T-helper 1 cell treated with Interleukin-12 subunit alpha and Interleukin-12 subunit beta and Interleukin-4 antibody, amounts not matched to agents 30 ng/mL and 1 ng/mL, for 36 hours (primary cell): ENCODE results near the gene OAS2. TPM values are rescaled to one million over a fixed set of nuclear protein-coding genes. Genes with fewer than 3 reads are reported as not detected.

Experiments
- intact Hi-C: fragments of 100-400 bp; cut with micrococcal nuclease; formaldehyde crosslinking; loops from one replicate; pipeline ENCODE4 v1.15.1; 2024
- total RNA-seq: library from RNA; stranded (reverse); gene quantifications from 2 replicates; pipeline ENCODE4 v1.2.3, GENCODE V29; 2022

Gene OAS2
- total RNA-seq, 1 donor from 2014 or later, result 215 TPM

DNA sequence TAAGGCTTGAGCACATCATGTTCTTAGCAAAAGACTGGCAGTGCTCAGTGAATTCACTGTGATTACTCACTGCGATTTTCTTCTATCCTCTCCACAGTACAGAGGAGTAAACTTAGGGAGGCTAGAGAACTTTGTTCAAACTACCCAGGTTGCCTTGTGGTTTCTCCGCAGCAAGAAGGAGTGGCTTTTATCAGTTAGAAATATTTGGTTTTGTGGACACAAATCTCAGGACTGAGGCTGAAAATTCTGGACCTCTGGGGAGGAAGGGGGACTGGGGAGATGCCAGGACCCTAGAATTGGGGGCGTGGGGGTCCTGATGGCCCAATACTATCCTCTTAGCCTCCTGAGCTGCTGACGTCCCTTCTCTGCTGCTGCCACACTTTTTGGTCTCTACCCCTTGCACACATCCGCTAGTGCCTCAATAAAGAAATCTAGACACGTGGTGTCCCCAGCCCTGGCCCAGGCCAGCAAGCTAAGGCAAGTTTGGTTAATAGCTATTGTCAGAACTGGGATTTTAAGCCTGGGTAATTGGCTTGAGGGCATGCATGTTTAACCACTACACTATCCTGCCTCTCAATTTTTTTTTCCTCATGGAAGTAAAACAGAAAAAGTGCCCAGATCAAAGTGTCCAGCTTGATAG is 842 bp downstream of the OAS2 start:
- intact Hi-C loops, result loop anchor here (2.0 to 10.0 kb wide), 3 partner anchors 242 to 964 kb away; partner anchors contain the start of genes ERP29, TMEM116 and TPCN1

DNA sequence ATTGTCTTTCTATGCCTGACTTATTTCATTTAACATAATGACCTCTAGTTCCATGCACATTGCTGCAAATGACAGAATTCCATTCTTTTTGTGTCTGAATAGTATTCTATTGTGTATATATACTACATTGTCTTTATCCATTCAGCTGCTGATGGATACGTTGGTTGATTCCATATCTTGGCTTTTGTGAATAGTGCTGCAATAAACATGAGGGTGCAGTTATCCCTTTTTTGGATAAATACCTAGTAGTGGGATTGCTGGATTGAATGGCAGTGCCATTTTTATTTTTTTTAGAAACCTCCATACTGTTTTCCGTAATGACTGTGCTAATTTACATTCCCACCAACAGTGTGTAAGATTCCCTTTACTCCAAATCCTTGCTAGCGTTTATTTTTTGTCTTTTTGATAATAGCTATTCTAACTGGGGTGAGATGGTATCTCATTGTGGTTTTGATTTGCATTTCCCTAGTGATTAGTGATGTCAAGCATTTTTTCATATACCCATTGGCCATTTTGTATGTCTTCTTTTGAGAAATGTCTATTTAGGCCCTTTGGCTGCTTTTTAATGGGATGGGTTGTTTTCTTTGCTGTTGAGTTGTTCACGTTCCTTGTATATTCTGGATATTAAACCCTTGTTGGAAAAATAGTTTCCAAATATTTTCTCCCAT is 2.3 kb downstream of the OAS2 start:
- intact Hi-C loops, result no loop called here

DNA sequence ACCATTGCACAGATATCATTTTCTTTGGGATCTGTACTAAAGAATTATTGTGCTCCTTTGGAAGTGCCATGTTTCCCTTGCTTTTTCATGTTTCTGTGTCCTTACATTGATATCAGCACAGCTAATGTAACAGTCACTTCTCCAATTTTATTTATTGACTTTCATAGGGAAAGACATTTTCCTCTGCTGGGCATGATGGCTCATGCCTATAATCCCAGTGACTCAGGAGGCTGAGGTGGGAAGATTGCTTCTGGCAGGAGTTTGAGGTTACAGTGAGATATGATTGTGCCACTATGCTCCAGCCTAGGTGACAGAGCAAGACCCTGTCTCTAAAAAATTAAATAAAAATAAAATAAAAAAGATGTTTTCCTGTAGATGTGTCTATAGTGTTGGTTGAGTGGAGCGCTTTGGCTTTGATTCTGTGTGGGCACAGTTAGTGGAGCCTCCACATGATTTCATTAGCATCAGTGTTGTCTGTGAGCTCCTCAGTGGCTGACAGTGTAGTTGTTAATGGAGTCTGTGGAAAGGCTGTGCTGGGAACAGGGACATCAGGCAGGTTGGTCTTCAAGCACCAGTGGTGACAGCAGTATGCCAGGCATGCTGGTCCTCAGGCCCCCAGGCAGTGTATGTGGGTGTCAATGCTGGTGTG is 7.4 kb downstream of the OAS2 start:
- intact Hi-C loops, result no loop called here

DNA sequence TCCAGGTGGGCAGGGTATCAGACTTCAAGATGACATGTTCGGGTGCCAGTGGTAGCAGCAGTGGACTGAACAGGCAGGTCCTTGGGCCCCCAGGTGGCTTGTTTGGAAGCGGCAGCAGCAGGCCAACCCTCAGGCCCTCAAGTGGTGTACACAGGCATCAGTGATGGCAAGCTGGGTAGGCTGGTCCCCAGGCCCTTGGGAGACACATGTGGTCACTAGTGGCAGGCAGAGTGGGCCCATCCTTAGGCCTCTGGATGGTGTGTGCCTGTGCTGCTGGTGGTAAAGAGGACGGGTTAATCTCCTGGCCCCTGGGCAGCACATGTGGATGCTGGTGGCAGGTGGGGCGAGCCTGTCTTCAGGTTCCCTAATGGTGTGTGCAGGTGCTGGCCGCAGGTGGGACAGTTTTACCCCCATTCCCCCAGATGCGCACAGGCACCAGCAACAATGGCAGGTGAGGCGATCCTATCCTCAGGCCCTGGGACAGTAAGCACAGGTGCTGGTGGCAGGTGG is 8.0 kb downstream of the OAS2 start:
- intact Hi-C loops, result no loop called here

GRCh38 chr12:112987561-112987960 is 9.2 kb downstream of the OAS2 start:
- intact Hi-C loops, result no loop called here

GRCh38 chr12:112988224-112988623 is 9.9 kb downstream of the OAS2 start:
- intact Hi-C loops, result loop anchor here (1.0 kb wide), 1 partner anchor 10 kb away; the partner anchor contains the start of gene OAS2

DNA sequence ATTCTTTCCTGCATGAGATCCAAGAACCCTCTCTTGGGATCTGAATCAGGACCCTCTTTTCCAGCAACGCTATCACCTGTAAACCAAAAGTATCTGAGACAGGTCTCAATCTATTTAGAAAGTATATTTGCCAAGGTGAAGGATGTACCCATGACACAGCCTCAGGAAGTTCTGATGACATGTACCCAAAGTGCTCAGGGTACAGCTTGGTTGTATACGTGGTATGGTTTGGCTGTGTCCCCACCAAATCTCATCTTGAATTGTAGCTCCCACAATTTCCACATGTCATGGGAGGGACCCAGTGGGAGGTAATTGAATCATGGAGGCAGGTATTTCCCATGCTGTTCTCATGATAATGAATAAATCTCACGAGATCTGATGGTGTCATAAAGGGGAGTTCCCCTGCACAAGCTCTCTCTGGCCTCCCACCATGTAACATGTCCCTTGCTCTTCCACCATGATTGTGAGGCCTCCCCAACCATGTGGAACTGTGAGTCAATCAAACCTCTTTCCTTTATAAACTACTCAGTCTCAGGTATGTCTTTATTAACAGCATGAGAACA is 10.6 kb downstream of the OAS2 start:
- intact Hi-C loops, result loop anchor here (1.0 kb wide), 1 partner anchor 11 kb away; the partner anchor contains the start of gene OAS2

GRCh38 chr12:112989806-112990205 is 11.5 kb downstream of the OAS2 start:
- intact Hi-C loops, result loop anchor here (5.0 kb wide), 1 partner anchor 107 kb away; no protein-coding TSS in a partner anchor

- intact Hi-C loops, result loop anchor here (1.0 to 5.0 kb wide), 4 partner anchors 14 to 182 kb away; partner anchors contain the start of gene OAS2
These were observed 14.5 kb downstream of the OAS2 start for GRCh38 chr12:112992541-112993398.

GRCh38 chr12:112995008-112995407 is 16.7 kb downstream of the OAS2 start:
- intact Hi-C loops, result no loop called here

- intact Hi-C loops, result no loop called here
These were observed 18.2 kb downstream of the OAS2 start for GRCh38 chr12:112996501-112996900.

GRCh38 chr12:112997506-112997905 is 19.2 kb downstream of the OAS2 start:
- intact Hi-C loops, result no loop called here

DNA sequence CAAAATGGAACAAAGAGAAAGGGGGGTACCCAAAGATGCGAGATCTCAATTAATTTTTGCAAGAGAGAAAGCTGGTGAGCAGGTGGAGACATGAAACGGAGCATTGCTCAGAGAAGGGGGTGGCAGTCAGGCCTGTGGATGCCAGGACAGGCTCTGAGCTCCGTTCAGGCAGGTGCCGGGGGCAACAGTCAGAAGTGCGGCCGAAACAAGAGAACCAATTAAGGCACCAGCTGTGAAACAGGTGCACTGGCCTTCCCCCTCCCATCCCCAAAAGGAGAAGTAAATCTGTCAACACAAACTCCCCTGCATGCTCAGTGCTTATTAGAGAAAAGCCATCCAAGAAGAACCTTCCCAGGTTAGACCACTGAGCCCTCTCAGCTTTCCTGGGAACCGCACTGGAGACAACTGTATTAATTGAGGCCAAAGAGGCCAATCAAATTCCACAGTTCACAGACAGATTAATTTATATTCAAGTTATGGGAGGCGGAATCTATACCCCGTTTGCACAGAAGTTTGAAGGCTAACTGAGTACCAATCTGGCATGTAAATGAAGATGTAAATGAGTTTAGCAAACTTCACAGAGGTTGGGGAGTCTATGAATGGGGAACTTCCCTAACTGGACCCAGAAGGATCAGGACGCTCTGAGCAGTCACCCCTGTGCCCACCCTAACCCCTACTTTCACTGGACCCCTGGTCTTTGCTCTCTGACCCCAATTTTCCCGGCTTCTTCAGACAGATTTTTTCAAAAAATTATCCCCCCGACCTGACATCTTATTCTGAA is 20.9 kb downstream of the OAS2 start:
- intact Hi-C loops, result no loop called here

- intact Hi-C loops, result no loop called here
These were observed 22.1 kb downstream of the OAS2 start for GRCh38 chr12:113000433-113000832.

DNA sequence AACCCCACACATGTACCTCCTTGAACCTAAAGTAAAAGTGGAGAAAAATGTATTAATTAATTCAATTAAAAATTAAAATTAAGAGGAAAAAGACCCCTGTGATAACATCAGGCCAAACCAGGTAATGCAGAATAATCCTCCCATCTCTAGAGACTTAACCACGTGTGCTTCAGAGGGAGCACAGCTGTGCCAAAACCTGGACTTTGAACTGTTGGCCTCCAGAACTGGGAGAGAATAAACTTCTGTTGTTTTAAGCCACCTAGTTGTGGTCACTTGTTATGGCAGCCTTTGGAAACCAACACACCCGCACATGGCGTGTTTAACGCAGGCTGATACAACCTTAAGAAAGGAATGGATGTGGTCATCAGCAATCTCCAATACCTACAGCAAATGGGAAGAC is 23.8 kb downstream of the OAS2 start:
- intact Hi-C loops, result no loop called here

DNA sequence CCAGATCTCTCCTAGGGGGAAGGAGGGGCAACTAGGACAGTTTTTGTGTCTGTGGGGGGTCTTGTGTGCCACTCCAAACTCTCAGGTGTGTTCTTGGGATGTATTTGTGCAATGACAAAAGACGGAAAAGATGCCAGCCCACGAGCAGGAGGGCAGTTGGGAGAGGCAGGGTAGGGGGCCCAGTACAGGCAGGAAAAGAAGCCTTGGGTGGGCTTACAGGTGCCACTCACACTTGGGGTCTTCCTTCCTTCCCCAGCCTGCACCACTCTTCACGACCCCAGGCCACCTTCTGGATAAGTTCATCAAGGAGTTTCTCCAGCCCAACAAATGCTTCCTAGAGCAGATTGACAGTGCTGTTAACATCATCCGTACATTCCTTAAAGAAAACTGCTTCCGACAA is 24.4 kb downstream of the OAS2 start:
- intact Hi-C loops, result no loop called here

GRCh38 chr12:113003636-113004035 is 25.3 kb downstream of the OAS2 start:
- intact Hi-C loops, result no loop called here

GRCh38 chr12:113005762-113006161 is 27.4 kb downstream of the OAS2 start:
- intact Hi-C loops, result no loop called here

DNA sequence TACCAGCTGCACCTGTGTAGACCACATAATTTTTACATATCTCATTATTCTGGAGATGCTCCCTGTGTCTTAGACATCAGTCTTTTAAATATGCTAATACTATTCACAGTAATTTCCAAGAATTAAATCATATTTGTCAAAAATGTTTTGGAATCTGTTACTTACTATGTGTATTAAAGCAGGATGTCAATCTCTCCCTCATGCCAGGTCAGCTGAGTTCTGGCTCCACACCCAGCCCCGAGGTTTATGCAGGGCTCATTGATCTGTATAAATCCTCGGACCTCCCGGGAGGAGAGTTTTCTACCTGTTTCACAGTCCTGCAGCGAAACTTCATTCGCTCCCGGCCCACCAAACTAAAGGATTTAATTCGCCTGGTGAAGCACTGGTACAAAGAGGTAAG is 27.9 kb downstream of the OAS2 start:
- intact Hi-C loops, result no loop called here

GRCh38 chr12:113006641-113007040 is 28.3 kb downstream of the OAS2 start:
- intact Hi-C loops, result no loop called here
